Kidney epithelial cell (primary cell): ENCODE data around the gene CDK12. TPM values are rescaled to one million over a fixed set of nuclear protein-coding genes. Genes with fewer than 3 reads are reported as not detected.
"Not testable (repeated sequence)": the region's sequence is repeated elsewhere in the genome, so short reads cannot be mapped to it uniquely, and the experiment has no call there.

Experiments
- DNase-seq: peaks from one replicate; pipeline ENCODE4 v3.0.0-alpha.2; 2010; ENCODE audit warnings: low read depth
- H3K27me3 ChIP-seq: 2 replicates; pipeline ENCODE4 v1.6.0; 2011; ENCODE audit warnings: low read length; ENCODE audit not compliant: control insufficient read depth, insufficient read depth
- H3K36me3 ChIP-seq: 2 replicates; pipeline ENCODE4 v1.5.1; 2011; ENCODE audit warnings: low read length; ENCODE audit not compliant: control insufficient read depth, insufficient read depth
- H3K4me3 ChIP-seq: 2 replicates; pipeline ENCODE4 v1.5.1; 2011; ENCODE audit warnings: low read depth, mild to moderate bottlenecking, control low read depth, low read length
- CTCF ChIP-seq: IDR thresholded peaks from 2 replicates; pipeline ENCODE4 v1.5.1; 2011; ENCODE audit warnings: mild to moderate bottlenecking, moderate library complexity, low read length, control low read depth, inconsistent platforms; ENCODE audit not compliant: insufficient read depth, poor library complexity, severe bottlenecking
- total RNA-seq: library from RNA; depleted of rRNA; stranded (reverse); fragments of >200 nt; gene quantifications from 2 replicates; pipeline ENCODE4 v1.2.3, GENCODE V29; 2015

CDK12 gene
- 34.2 and 38.7 TPM in 2 replicates for total RNA-seq

- Histone ChIP-seq H3K4me3 (peak within 1 kb of the TSS; percentile 88), H3K36me3 (no peaks in the 10 kb centered on the region), H3K27me3 (no peaks in the 10 kb centered on the region)
- DNase-seq = peak; percentile 91
- TF ChIP-seq CTCF = no peak
Measured at GRCh38 chr17:39461113-39461925, at the start of gene CDK12. CDK12 (plus strand) TSS chr17:39461486; CDS start chr17:39462072, 586 bp downstream.

- H3K4me3 ChIP-seq = no peak overlapping the region
- DNase-seq = no peak
- no peaks in the 10 kb centered on the region for H3K27me3 ChIP-seq
- peaks cover 2% of the 10 kb centered on the region for H3K36me3 ChIP-seq
- no peak for TF ChIP-seq CTCF
Measured at GRCh38 chr17:39416141-39416540, 45.1 kb upstream of the CDK12 start.

- DNase-seq = no peak
- no peaks in the 10 kb centered on the region for H3K36me3 ChIP-seq
- no peak for TF ChIP-seq CTCF
Measured at GRCh38 chr17:39429600-39429999, 31.7 kb upstream of the CDK12 start.

GRCh38 chr17:39439868-39440267, 21.4 kb upstream of the CDK12 start:
- DNase-seq, H3K36me3 ChIP-seq, H3K4me3 ChIP-seq, H3K27me3 ChIP-seq: not testable (repeated sequence)

More at GRCh38 chr17:39429600-39429999, 31.7 kb upstream of the CDK12 start:
- H3K4me3 ChIP-seq = no peak overlapping the region
- no peaks in the 10 kb centered on the region for H3K27me3 ChIP-seq

- TF ChIP-seq CTCF = no peak
- no peaks in the 10 kb centered on the region for H3K27me3 ChIP-seq
- no peaks in the 10 kb centered on the region for H3K36me3 ChIP-seq
- no peak overlapping the region for H3K4me3 ChIP-seq
- DNase-seq = no peak
Measured at GRCh38 chr17:39443326-39443725, 18.0 kb upstream of the CDK12 start.

- DNase-seq = no peak
- no peaks in the 10 kb centered on the region for H3K36me3 ChIP-seq
- H3K27me3 ChIP-seq = no peaks in the 10 kb centered on the region
- no peak for TF ChIP-seq CTCF
- no peak overlapping the region for H3K4me3 ChIP-seq
Measured at GRCh38 chr17:39447561-39447960, 13.7 kb upstream of the CDK12 start.
